GM12878 (cell line): Measurements from ENCODE around the gene AMN. TPM values are rescaled to one million over a fixed set of nuclear protein-coding genes. Genes with fewer than 3 reads are reported as not detected.

Experiments
- ATF7 ChIP-seq: fragments of 450-650 bp; IDR thresholded peaks from 2 replicates; pipeline ENCODE4 v1.6.1; 2016; ENCODE audit warnings: low read depth, mild to moderate bottlenecking
- BHLHE40 ChIP-seq, 2 experiments: fragments of 450-650 bp in 1 of 2; IDR thresholded peaks; 2 replicates each; pipeline ENCODE4 v1.6.1; 2011 to 2017; ENCODE audit warnings: low read depth in 2 of 2, borderline replicate concordance in 1 of 2, improper control_type of control experiment in 1 of 2, low read length in 1 of 2, mild to moderate bottlenecking in 1 of 2
- CREB1 ChIP-seq: IDR thresholded peaks from 2 replicates; pipeline ENCODE4 v1.6.1; 2012; ENCODE audit warnings: low read depth, mild to moderate bottlenecking, inconsistent platforms
- DPF2 ChIP-seq: fragments of 450-650 bp; IDR thresholded peaks from 2 replicates; pipeline ENCODE4 v1.6.1; 2017; ENCODE audit warnings: mild to moderate bottlenecking
- GABPA ChIP-seq: IDR thresholded peaks from 2 replicates; pipeline ENCODE4 v1.6.1; 2014; ENCODE audit warnings: antibody characterized with exemption, low read depth, mild to moderate bottlenecking, inconsistent platforms
- HDAC2 ChIP-seq: fragments of 200-600 bp; sonication (generic); IDR thresholded peaks from 2 replicates; pipeline ENCODE4 v1.6.1; 2017
- IKZF1 ChIP-seq: fragments of 450-650 bp; conservative IDR thresholded peaks from 2 replicates; pipeline ENCODE4 v1.6.1; 2017; ENCODE audit warnings: antibody characterized with exemption, mild to moderate bottlenecking
- IKZF2 ChIP-seq, 2 experiments: fragments of 450-650 bp; IDR thresholded peaks; 2 replicates each; pipeline ENCODE4 v1.6.1; 2017; ENCODE audit warnings: mild to moderate bottlenecking in 2 of 2, moderate library complexity in 2 of 2
- JUNB ChIP-seq: IDR thresholded peaks from 2 replicates; pipeline ENCODE4 v1.6.1; 2016; ENCODE audit warnings: antibody characterized with exemption, mild to moderate bottlenecking
- MAX ChIP-seq: IDR thresholded peaks from 2 replicates; pipeline ENCODE4 v1.6.1; 2012; ENCODE audit warnings: low read depth, low read length, improper control_type of control experiment
- MEF2B ChIP-seq: fragments of 450-650 bp; IDR thresholded peaks from 2 replicates; pipeline ENCODE4 v1.6.1; 2018; ENCODE audit warnings: mild to moderate bottlenecking, moderate library complexity; ENCODE audit not compliant: partially characterized antibody, poor library complexity, severe bottlenecking
- MTA2 ChIP-seq: fragments of 450-650 bp; IDR thresholded peaks from 2 replicates; pipeline ENCODE4 v1.6.1; 2016; ENCODE audit warnings: low read depth, mild to moderate bottlenecking, moderate library complexity
- NFYA ChIP-seq: IDR thresholded peaks from 2 replicates; pipeline ENCODE4 v1.6.1; 2011; ENCODE audit warnings: low read depth, mild to moderate bottlenecking, low read length, improper control_type of control experiment, borderline replicate concordance
- NR2C1 ChIP-seq: fragments of 450-650 bp; IDR thresholded peaks from 2 replicates; pipeline ENCODE4 v1.6.1; 2017; ENCODE audit warnings: antibody characterized with exemption, mild to moderate bottlenecking, moderate library complexity
- NR2F1 ChIP-seq: fragments of 450-650 bp; conservative IDR thresholded peaks from 2 replicates; pipeline ENCODE4 v1.6.1; 2017; ENCODE audit warnings: mild to moderate bottlenecking
- POLR2A ChIP-seq: IDR thresholded peaks from 2 replicates; pipeline ENCODE4 v1.6.1; 2011; ENCODE audit warnings: low read depth, mild to moderate bottlenecking, low read length
- RAD51 ChIP-seq: fragments of 450-650 bp; IDR thresholded peaks from 2 replicates; pipeline ENCODE4 v1.6.1; 2016; ENCODE audit warnings: moderate library complexity, mild to moderate bottlenecking, inconsistent platforms
- REST ChIP-seq: IDR thresholded peaks from 2 replicates; pipeline ENCODE4 v1.6.1; 2012; ENCODE audit warnings: mild to moderate bottlenecking, low read depth, low read length
- RUNX3 ChIP-seq: IDR thresholded peaks from 2 replicates; pipeline ENCODE4 v1.6.1; 2012; ENCODE audit warnings: low read length, inconsistent platforms
- SIN3A ChIP-seq: IDR thresholded peaks from 2 replicates; pipeline ENCODE4 v1.6.1; 2012; ENCODE audit warnings: low read depth, low read length, improper control_type of control experiment
- SIX5 ChIP-seq: IDR thresholded peaks from 2 replicates; pipeline ENCODE4 v1.6.1; 2011; ENCODE audit warnings: mild to moderate bottlenecking, low read depth, low read length, moderate library complexity; ENCODE audit not compliant: severe bottlenecking
- USF1 ChIP-seq: IDR thresholded peaks from 2 replicates; pipeline ENCODE4 v1.6.1; 2011; ENCODE audit warnings: borderline replicate concordance, low read depth, mild to moderate bottlenecking, moderate library complexity, mixed read lengths, low read length; ENCODE audit not compliant: insufficient read depth; ENCODE audit errors: extremely low read length
- YBX1 ChIP-seq: fragments of 450-650 bp; IDR thresholded peaks from 2 replicates; pipeline ENCODE4 v1.6.1; 2016; ENCODE audit warnings: antibody characterized with exemption
- ZZZ3 ChIP-seq: IDR thresholded peaks from 2 replicates; pipeline ENCODE4 v1.6.1; 2011; ENCODE audit warnings: low read depth; ENCODE audit not compliant: control insufficient read depth, insufficient read length
- polyA plus RNA-seq, 11 experiments: library from polyadenylated mRNA; depleted of rRNA in 4 of 11; unstranded in 6 of 11; stranded (reverse) in 5 of 11; fragments of >200 nt; fragmentation: Nextera tagmentation in 4 of 11; fragmentation: Illumina TruSeq in 1 of 11; extraction: Ambion mirVana in 4 of 11; extraction: Trizol in 1 of 11; gene quantifications; 1 replicate in 1 of 11; 2 replicates in 10 of 11; pipeline versions ENCODE4 v1.2.1 to v1.2.3, GENCODE V29; 2011 to 2016; ENCODE audit warnings: inconsistent platforms in 2 of 11, missing spikeins in 2 of 11, low read depth in 1 of 11
- total RNA-seq, 4 experiments: library from RNA; depleted of rRNA in 3 of 4; stranded (reverse); fragments of >200 nt in 3 of 4; fragmentation: Illumina TruSeq in 1 of 4; extraction: Trizol in 1 of 4; gene quantifications; 2 replicates each; pipeline versions ENCODE4 v1.2.1 to v1.2.3, GENCODE V29; 2013 to 2021
- TF ChIP-seq, protein P1 (sequence below): fragments of 450-650 bp; IDR thresholded peaks from 2 replicates; pipeline ENCODE4 v1.6.1; 2018; ENCODE audit warnings: borderline replicate concordance, mild to moderate bottlenecking; ENCODE audit not compliant: partially characterized antibody

The AMN gene
- total and polyA plus RNA-seq, 10 of the 15 experiments (the other 5 are each of a cell fraction or from before 2014, with no cell fraction given) = 0.03 to 0.33 (median 0.11) TPM; not detected in 6

- no peak for TF ChIP-seq MAX
- peak; percentile 47; the same call in 1 of the 2 replicates for TF ChIP-seq CREB1
- TF ChIP-seq MEF2B = peak; percentile 52
- peak; percentile 66 for TF ChIP-seq ATF7
- TF ChIP-seq MTA2 = peak; percentile 33; the same call in 1 of the 2 replicates
- TF ChIP-seq, protein P1, sequence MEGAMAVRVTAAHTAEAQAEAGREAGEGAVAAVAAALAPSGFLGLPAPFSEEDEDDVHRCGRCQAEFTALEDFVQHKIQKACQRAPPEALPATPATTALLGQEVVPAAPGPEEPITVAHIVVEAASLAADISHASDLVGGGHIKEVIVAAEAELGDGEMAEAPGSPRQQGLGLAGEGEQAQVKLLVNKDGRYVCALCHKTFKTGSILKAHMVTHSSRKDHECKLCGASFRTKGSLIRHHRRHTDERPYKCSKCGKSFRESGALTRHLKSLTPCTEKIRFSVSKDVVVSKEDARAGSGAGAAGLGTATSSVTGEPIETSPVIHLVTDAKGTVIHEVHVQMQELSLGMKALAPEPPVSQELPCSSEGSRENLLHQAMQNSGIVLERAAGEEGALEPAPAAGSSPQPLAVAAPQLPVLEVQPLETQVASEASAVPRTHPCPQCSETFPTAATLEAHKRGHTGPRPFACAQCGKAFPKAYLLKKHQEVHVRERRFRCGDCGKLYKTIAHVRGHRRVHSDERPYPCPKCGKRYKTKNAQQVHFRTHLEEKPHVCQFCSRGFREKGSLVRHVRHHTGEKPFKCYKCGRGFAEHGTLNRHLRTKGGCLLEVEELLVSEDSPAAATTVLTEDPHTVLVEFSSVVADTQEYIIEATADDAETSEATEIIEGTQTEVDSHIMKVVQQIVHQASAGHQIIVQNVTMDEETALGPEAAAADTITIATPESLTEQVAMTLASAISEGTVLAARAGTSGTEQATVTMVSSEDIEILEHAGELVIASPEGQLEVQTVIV = no peak
- TF ChIP-seq NR2F1 = peak; percentile 90
- TF ChIP-seq REST = no peak
- TF ChIP-seq IKZF1 = peak; percentile 75
- TF ChIP-seq NFYA = no peak
- TF ChIP-seq RUNX3 = no peak; the same call in none of the 2 replicates
- peak; percentile 40 to 50; a peak in 3 of 4 replicates for TF ChIP-seq BHLHE40 (IDR thresholded peaks at IDR 0.05; ENCODE audit: borderline replicate concordance in 1 of 2, low read depth in 2 of 2, low read length in 1 of 2)
- no peak for TF ChIP-seq HDAC2
- no peak for TF ChIP-seq GABPA
- no peak for TF ChIP-seq SIX5
- TF ChIP-seq RAD51 = peak; percentile 72
- TF ChIP-seq NR2C1 = peak; percentile 67
- 0 out of 2 replicates have a peak, but pooled peaks have one; percentile 32 for TF ChIP-seq JUNB
- TF ChIP-seq SIN3A = no peak
- TF ChIP-seq POLR2A = peak; percentile 64
- TF ChIP-seq DPF2 = peak; percentile 46; the same call in 1 of the 2 replicates
- TF ChIP-seq IKZF2 (IDR thresholded peaks at IDR 0.05) = peak; percentile 60 to 68; a peak in 2 of 4 replicates
- no peak for TF ChIP-seq YBX1
- no peak for TF ChIP-seq ZZZ3
- TF ChIP-seq USF1 = peak; percentile 59
Observed at GRCh38 chr14:102898776-102899515, 23.5 kb upstream of the AMN start (continued).
